ENCODE measurements around the gene VEGFA.

VEGFA gene

DNA sequence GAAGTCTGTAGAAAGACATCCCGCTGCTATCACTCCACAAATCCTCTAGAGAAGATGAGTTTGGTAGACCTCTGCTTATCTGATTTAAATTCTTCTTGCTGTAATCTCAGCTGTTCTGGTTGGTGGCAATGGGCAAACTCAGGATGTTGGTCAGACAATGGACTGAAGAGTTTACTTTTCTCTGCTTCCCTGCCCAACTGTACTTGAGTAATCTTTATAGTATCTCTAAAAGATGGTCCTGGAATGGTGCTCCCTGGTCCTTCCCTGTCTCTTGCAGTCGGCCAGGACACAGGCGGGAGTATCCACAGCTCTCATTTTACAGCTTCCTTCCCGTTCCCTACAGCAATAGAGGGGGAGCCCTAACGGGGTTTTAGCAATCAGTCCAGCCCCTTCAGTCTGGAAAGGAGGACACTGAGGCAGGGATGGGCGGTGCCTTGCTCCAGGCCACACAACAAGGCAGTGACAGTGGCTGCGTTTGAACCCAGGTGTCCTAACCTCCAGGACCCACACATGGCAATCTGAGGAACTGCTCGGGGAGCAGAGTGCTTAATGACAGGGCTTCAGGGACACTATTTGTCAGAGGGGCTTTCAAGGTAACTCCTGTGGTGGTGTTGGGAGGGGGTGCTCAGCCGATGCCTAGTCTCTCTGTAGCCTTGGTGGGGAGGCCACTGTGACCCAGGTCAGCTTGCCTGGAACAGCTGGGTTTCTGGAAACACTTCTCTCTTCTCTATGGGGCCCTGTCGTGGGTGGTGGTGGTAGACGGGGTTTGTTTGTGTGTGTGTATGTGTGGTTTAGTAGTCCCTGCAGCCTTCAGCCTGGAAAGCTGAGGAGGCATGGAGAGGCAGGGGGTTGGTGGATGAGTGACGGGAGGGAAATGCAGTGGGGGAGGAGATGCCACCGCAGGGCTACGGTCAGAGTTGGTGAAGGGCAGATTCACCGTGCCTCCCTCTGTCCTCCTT, 9.5 kb upstream of the VEGFA start:
- no peak for FAIRE-seq

GRCh38 chr6:43761666-43762409, 8.2 kb upstream of the VEGFA start:
- FAIRE-seq = no peak

- FAIRE-seq = no peak
Measured at GRCh38 chr6:43762410-43762768, 7.6 kb upstream of the VEGFA start.

GRCh38 chr6:43762966-43763695, 6.9 kb upstream of the VEGFA start:
- no peak for FAIRE-seq

- FAIRE-seq = no peak
Measured at GRCh38 chr6:43763812-43764522, 6.0 kb upstream of the VEGFA start.

GRCh38 chr6:43764772-43765171, 5.2 kb upstream of the VEGFA start:
- FAIRE-seq = no peak

DNA sequence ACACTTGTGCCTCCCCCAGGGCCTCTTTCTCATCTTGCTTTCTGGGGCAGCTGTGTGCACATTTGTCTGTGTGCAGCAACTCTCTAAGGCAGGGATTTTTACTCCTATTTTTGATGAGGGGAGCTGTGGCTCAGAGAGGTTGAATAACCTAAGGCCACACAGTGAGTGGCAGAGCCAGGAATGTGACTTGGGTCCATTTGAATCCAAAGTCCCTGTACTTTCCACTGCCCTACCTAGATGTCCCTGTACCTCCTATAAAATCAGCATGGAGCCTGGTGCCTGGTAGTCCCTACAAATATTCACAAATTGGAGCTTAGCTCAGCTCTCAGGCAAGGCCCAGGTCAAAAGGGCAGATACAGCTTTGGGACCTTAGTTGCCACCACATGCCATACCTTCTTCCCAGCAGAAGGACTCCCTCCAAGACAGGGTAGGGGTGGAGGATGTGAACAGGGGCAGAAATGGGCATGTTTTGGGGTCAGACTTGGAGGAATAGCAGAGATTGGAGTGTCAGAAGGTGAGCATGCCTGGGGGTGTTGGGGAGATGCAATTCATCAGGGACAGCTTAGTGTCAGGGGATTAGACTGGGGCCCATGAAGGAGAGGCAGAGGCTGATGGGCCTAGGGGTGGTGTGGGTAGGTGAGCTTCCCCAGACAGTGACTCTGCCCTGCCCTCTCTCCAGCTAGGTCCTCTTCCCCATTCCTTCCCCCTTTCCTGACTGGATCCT, 4.1 kb upstream of the VEGFA start:
- FAIRE-seq = no peak

DNA sequence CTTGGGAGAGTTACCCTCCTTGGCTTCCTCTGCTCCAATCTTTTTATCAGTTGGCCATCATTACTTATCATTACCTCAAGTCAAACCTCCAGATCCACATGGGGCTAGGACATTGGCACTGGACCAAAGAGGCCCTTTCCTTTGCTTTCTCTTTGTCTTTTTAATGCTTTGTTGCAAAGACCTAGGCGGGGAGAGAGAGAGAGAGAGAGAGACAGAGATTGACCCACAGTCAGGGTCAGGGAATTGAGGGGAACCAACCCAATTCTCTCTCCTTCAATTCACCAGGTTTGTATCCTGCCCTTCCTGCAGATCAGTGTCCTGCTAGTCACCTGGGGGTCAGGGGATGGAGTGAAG, 3.5 kb upstream of the VEGFA start:
- FAIRE-seq = no peak

DNA sequence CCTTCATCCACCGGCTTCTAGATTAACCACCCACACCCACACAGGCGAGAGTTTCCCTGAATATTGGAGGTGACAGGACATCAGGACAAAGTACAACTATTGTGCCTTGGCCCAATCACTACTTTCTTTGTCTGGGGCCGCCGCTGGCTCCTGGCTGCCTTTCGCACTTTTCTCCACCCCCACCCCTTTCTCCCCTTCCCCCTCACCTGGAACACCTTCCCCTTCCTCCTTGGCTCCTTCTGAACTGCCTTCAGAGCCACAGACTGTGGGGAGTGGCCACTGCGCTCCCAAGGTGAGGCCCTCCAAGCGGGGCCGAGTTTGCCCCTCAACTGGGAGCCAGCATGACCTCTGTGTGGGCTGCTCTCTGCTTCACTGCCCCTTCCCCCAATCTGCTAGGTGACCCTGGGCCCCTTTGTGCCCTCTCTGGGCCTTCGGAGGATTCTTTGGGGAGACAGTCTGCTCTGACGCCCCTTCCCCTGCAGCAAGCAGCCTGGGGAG, 3.0 kb upstream of the VEGFA start:
- no peak for FAIRE-seq

GRCh38 chr6:43767553-43768505, 2.2 kb upstream of the VEGFA start:
- FAIRE-seq = no peak

DNA sequence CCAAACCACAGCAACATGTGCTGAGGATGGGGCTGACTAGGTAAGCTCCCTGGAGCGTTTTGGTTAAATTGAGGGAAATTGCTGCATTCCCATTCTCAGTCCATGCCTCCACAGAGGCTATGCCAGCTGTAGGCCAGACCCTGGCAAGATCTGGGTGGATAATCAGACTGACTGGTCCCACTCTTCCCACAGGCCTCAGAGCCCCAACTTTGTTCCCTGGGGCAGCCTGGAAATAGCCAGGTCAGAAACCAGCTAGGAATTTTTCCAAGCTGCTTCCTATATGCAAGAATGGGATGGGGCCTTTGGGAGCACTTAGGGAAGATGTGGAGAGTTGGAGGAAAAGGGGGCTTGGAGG, 1.5 kb upstream of the VEGFA start:
- FAIRE-seq = no peak

DNA sequence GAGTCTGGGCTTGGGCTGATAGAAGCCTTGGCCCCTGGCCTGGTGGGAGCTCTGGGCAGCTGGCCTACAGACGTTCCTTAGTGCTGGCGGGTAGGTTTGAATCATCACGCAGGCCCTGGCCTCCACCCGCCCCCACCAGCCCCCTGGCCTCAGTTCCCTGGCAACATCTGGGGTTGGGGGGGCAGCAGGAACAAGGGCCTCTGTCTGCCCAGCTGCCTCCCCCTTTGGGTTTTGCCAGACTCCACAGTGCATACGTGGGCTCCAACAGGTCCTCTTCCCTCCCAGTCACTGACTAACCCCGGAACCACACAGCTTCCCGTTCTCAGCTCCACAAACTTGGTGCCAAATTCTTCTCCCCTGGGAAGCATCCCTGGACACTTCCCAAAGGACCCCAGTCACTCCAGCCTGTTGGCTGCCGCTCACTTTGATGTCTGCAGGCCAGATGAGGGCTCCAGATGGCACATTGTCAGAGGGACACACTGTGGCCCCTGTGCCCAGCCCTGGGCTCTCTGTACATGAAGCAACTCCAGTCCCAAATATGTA, 957 bp upstream of the VEGFA start:
- no peak for FAIRE-seq

DNA sequence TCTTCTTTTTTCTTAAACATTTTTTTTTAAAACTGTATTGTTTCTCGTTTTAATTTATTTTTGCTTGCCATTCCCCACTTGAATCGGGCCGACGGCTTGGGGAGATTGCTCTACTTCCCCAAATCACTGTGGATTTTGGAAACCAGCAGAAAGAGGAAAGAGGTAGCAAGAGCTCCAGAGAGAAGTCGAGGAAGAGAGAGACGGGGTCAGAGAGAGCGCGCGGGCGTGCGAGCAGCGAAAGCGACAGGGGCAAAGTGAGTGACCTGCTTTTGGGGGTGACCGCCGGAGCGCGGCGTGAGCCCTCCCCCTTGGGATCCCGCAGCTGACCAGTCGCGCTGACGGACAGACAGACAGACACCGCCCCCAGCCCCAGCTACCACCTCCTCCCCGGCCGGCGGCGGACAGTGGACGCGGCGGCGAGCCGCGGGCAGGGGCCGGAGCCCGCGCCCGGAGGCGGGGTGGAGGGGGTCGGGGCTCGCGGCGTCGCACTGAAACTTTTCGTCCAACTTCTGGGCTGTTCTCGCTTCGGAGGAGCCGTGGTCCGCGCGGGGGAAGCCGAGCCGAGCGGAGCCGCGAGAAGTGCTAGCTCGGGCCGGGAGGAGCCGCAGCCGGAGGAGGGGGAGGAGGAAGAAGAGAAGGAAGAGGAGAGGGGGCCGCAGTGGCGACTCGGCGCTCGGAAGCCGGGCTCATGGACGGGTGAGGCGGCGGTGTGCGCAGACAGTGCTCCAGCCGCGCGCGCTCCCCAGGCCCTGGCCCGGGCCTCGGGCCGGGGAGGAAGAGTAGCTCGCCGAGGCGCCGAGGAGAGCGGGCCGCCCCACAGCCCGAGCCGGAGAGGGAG, 580 bp downstream of the VEGFA start:
- FAIRE-seq = no peak

- no peak for FAIRE-seq
Measured at GRCh38 chr6:43771210-43771857, 1.3 kb downstream of the VEGFA start.

GRCh38 chr6:43771858-43772680, 2.1 kb downstream of the VEGFA start:
- no peak for FAIRE-seq

GRCh38 chr6:43772681-43773049, 2.7 kb downstream of the VEGFA start:
- no peak for FAIRE-seq

DNA sequence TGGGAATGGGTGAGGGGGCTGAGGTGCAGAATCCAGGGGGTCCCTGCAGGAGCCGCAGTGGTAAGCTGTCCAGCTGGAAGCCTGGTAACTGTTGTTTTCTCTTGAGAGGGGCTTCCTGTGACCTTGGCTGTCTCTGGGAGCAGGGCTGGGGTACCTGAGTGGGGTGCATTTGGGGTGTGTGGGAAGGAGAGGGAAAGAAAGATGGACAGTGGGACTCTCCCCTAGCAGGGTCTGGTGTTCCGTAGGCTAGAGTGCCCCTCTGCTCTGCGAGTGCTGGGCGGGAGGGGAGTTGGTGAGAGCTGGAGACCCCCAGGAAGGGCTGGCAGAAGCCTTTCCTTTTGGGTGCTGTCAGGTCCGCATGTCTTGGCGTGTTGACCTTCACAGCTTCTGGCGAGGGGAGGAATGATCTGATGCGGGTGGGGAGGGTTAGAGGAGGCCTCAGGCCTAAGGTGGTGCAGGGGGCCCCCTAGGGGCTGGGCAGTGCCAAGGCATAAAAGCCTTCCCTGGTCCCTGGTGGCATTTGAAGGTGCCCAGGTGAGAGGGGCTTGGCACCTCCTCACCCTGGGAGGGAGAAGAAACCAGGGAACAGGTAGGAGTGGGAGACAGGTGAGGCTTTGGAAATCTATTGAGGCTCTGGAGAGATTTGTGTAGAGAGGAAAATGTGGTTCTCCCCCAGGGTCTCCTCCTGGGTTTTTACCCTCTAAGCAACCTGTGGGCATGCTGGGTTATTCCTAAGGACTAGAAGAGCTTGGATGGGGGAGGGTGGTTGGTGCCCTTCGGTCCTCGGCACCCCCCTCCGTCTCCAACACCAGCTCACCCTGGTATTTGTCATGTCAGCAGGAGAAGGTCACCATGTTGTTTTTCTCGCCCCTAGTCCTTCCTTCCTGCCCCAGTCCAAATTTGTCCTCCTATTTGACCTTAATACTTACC, 3.3 kb downstream of the VEGFA start:
- FAIRE-seq = no peak

All from islet of Langerhans (tissue), 1 donor.